GM19238 (cell line): ENCODE data around the gene BNIP2.
"Not testable (repeated sequence)": the region's sequence is repeated elsewhere in the genome, so short reads cannot be mapped to it uniquely, and the experiment has no call there.

Experiments used
- DNase-seq: peaks from one replicate; pipeline ENCODE4 v3.0.0; 2011; ENCODE audit warnings: low spot score; ENCODE audit not compliant: insufficient read length

The BNIP2 gene, protein sequence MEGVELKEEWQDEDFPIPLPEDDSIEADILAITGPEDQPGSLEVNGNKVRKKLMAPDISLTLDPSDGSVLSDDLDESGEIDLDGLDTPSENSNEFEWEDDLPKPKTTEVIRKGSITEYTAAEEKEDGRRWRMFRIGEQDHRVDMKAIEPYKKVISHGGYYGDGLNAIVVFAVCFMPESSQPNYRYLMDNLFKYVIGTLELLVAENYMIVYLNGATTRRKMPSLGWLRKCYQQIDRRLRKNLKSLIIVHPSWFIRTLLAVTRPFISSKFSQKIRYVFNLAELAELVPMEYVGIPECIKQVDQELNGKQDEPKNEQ

DNA sequence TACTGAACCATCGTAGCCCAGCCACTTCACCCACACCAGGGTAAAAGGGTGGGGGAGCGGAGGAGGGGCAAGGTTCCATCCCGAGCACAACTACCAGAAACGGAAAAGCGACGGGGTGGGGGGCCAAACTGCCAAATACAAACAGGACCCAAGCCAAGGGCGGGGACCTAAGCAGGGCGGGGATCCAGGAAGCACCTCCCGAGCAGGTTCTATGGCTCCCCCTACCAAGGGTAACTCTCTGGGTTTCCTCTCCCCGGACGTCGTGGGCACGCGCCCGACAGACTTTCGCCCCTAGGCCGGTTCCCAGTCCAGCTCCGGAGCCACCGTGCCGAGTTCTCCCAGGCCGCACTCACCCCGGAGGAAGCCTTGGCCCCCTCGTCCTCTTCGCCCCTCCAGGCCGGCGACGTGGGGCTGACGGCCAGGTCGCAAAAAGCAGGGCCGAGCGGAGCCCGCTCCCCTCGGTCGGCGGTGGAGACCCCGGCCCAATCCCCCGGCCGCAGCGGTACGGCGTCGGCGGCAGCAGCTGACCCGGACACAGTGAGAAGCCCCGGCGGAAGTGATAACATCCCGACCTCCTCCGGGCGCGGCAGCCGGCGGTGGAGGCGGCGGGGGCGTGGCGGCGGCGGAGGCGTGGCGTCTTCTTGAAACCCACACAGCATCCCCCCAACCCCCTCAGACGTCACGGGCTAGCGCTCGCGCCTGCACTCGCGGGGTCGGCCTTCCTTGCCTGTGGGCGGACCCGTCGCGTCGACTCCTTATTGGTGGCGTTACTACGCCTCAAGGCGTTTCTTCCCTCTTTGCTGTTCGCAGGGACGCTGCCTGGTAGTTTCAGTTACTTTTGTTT, at the start of gene BNIP2:
BNIP2 (minus strand) TSS at position 539 of the 844 bp plus-strand sequence. CDS start 6,863 bp downstream, outside the sequence.
- DNase-seq = peak; percentile 80

DNA sequence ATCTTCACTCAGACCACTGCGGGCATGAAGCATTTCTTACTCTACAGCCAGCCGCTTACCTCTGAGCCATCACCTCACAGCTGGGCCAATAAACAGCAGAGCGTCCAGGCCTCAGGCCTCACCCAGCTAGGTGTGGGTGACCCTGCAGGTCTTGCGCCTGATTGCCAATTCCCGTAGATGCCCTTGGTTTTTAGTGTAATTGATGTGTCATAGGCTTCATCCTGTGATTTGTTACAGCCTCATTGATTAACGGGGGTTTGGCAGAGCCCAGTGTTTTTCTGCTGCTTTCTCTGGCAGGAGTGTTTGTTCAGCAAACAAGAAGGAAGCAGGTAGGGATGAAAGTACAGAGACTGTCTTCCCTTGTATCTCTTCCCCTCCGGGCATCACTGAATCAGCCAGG, 49.6 kb upstream of the BNIP2 start:
- DNase-seq = no peak

DNA sequence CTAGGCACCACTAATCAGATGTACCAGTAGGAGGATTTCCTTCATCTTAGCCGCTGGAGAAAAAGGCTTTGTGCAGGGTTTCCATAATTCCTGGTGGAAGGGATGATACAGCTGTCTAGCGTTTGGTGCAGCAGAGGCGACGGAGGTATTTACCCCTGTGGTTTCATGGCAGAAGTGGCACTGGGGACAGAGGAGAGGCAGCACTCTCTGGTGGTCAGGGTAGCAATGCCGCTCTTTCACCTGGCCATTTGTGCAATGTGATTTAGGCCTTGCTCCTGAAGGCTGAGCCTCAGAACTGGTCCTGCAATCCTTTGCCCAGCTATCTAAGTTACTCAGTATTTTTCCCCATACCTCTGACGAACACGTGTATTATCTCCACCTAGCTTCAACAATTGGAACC, 47.1 kb upstream of the BNIP2 start:
- DNase-seq = no peak

DNA sequence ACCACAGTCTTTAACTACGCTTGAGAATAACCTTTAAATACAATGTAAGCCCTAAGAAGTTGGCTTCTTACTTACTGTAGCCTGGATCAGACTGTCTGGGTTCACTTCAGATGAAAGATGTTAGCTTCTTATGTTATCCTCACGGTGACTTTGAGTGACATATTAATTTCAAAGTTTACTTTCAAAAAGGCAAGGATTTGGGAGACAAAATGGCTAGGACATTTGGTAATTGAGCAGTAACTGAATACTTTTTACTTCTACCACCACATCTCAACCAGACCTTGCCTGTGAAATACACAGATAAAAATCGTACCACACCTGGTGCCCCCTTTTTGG, 36.0 kb upstream of the BNIP2 start:
- DNase-seq = no peak

DNA sequence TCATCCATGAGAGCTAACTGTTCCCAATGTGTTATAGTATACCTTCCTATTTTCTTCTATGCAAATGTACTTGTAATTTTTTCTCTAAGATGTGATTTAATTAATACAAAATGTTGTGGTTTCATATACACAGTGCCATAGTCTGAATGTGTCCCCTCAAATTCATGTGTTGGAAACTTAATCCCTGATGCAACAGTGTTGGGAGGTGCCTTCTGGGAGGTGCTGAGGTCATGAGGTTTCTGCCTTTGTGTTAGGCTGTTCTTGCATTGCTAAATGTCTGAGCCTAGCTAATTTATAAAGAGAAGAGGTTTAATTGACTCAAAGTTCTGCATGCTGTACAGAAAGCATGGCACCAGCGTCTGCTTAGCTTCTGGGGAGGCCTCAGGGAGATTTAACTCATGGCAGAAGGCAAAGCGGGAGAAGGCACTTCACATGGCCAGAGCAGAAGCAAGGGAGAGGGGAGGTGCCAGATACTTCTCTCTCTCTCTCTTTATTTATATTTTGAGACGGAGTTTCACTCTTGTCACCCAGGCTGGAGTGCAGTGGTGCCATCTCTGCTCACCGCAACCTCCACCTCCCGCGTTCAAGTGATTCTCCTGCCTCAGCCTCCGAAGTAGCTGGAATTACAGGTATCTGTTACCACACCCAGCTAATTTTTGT, 34.7 kb upstream of the BNIP2 start:
- DNase-seq = no peak

DNA sequence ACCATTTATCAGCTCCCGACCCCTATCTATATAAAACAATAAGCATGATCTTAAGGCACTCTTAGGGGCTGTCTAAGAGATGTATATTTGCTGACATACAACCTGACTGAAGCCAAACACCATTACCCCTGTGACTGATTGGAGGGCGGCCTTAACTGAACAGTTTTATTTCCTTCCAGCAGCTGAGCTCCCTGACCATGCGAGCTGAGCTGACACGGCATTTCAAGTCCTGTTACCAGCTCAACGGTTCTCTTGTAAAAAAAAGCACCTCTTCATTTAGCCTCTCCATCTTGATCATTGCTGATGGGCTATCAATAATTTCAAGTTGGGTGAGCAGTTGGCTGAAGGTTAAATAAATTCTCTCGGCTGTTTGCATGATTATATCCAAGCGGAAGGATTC, 33.4 kb upstream of the BNIP2 start:
- no peak for DNase-seq

DNA sequence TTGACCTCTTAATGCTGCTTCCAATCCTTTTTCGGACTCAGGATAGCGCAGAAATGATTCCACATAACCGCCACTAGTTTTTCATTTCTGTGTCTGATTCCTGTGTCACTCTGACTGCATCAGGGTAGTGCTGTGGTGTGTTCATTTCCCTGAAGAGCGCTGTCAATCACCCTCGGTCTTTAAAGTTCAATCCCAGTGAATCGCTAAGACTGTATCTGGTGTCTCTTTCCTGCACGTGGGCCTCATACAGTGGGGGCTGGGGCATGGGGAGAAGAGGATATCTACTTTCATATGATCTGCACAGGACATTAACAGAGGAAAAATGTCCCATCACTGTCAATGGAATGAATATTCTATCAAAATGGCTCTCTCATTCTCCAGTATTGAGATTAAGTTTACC, 32.9 kb upstream of the BNIP2 start:
- no peak for DNase-seq

DNA sequence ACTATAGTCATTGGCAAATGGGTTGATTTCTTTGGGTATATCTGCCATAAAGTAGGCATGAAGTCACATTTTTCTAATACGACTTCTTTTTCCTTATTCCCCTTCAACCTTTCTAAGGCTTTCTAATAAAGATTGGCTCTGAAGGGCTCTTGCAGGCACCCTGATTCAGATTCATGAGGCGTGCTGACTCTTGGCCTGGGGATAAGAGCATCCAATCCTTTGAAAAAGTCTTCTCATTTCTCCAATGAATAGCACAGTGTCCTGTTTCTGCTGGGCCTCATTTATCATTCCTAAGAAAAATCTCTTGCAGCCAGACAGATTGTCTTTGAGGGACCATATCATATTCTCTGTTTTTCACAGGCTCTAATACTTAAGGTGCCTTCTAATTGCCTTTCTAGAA, 32.3 kb upstream of the BNIP2 start:
- DNase-seq = no peak

DNA sequence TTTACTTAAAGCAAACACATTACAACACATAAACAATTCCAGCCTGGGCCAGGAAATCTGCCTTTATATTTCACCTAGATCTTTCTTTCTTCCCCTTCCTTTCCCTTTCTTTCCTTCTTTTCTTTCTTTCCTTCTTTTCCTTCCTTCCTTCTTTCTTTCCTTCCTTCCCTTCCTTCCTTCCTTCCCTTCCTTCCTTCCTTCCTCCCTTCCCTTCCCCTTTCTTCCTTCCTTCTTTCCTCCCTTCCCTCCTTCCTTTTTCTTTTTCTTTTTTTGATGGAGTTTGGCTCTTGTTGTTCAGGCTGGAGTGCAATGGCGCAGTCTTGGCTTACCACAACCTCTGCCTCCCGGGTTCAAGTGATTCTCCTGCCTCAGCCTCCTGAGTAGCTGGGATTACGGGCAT, 24.1 kb upstream of the BNIP2 start:
- DNase-seq = no peak

DNA sequence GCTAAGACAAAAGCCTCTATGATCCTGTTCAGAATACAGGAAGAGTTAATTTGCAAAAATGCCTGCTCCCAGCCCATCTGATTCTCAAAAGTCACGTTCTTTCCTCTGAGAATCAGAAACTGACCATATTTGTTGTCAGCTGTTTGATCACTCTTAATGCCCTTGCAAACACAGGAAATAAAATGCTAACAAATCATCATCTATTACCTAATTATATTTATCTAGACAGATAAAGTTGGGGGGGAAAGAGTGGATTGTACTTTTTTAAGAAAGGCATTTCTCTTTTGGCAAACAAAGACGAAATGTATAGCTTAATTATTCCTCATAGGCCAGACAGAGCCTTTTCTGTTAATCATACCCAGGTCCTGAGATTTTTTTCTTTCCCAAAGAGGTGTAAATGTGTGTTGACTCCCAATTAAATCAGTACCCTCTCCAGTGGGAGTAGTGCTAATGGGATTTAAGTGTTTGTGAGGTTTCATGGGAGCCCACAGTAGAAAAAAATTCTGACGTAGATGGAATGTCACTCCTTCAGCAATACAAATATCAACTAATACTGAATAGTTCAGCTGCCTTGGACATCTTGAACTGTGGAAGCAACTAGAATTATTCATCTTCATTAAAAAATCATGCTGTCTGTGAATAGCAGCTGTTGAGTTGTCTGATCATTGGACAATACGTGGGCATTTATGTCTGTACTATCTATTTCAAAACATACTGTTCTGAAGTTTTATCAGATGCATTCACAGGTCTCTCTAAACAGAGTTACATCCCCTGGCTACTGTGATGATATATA, 22.5 kb upstream of the BNIP2 start:
- DNase-seq = no peak

DNA sequence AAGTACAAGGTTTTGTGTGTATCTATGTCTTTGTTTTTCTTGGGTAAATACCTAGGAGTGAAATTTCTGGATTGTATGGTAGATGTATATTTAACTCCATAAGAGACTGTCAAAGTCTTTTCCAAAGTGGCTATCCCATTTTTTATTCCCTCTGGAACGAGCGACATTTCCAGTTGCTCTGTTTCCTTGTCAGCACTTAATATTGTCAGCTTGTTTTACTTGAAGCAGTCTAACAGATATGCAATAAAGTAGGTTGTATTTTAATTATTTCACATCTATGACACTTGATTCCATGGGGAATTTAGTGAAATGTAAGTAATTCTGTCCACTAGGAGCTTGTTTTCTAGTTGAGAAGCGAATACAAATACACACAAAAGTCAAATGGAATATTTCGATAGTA, 18.5 kb upstream of the BNIP2 start:
- DNase-seq = no peak

DNA sequence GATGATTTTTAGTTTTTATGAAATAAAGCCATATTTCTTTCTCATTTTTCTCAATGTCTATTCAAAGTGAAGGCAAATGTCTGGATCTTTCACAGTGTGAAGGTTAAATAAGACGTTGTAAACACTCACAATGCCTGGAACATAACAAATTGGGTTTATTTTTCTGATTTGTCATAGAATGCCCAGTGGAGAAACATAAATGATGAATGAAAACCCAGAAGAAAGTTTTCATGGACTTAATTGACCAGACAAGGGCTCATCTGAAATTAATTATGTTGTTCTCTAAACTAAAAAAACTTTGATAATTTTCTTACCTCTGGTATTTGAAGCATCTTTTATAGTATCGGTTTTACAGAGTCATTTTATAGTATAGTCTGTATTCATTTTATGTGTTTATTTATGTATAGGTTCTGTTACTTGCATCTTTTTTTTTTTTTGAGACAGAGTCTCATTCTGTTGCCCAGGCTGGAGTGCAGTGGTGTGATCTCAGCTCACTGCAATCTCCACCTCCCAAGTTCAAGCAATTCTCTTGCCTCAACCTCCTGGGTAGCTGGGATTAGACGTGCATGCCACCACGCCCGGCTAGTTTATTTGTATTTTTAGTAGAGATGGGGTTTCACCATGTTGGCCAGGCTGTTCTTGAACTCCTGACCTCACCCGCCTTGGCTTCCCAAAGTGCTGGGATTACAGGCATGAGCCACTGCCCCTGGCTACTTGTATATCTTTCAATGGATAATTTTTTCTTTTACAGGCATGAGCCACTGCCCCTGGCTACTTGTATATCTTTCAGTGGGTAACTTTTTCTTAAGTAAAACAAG, 15.1 kb upstream of the BNIP2 start:
- DNase-seq = no peak

DNA sequence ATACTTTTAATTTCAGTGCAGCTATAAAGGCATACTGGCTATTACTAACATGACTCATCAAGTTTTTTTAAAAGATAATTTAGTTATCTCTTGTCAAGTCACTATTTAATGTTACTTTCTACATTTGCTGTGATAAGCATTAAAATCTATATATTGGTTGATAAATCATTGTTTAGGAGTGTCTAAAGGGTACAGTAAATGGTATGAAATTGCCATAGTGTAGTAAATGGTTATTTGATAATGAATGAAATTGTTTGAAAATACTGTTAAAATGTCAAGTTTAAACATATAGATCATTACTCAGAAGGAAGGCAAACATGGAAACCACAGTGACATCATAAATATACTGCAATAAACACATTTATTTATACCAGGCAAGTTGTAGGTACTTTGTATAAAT, 13.2 kb upstream of the BNIP2 start:
- no peak for DNase-seq

DNA sequence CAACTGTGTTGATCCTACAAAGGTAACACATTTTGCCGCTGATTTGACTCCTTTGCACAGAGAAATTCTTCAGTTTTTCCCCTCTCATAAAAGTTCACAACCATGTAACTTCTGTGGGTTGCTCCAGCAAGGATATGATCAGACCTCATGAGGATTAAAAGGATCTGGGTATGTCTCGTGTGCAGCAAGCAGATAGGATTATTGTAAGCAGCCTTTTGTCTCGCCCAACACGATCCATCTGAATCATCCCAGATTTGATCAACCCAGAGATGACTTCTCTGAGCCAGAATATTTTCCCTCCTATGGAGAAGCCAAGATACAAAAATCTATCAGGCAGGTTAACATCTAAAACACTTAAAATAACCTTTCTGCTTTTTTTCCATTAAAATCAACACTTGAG, 12.8 kb upstream of the BNIP2 start:
- no peak for DNase-seq

DNA sequence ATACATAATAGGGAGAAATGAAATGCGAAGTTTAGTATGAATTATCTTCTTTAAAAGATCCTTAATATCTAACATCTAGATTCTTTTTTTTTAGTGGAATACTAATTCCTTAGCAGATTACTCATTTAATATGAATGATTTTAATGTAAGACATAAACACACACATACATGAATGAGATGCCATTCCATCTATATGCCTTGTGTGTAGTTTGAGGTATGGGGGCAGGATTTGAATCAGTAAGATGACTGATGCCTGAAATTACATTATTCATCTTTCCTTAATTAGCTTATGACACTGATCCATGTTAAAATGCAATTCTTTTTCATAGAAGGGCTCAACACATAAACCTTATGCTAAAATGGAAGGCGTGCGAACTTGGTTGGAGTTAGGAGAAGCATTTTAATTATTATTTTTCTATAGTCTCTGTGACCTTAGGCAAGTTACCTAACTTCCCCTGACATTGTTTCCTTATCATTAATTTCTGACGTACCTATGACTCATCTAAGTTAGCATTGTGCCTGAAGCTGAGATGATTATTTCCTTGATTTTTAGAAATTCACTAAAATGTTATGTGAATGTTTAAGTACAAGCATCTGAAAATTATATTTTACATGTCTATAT, 10.8 kb upstream of the BNIP2 start:
- no peak for DNase-seq

DNA sequence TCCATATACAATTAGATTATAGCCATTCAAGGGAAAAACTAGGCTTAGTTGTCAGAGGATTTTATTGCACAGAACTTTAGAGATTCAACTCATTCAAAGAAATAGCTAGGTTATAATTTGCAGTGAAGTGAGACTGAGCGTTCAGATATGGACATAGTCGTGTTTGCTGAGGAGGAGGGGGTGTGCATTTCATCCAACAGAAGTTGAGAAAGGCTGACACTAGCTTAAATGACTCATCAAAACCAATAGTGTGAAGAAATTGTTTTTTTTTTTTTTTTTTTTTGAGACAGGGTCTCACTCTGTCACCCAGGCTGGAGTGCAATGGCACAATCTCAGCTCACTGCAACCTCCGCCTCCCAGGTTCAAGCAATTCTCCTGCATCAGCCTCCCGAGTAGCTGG, 8.9 kb upstream of the BNIP2 start:
- DNase-seq = not testable (repeated sequence)

DNA sequence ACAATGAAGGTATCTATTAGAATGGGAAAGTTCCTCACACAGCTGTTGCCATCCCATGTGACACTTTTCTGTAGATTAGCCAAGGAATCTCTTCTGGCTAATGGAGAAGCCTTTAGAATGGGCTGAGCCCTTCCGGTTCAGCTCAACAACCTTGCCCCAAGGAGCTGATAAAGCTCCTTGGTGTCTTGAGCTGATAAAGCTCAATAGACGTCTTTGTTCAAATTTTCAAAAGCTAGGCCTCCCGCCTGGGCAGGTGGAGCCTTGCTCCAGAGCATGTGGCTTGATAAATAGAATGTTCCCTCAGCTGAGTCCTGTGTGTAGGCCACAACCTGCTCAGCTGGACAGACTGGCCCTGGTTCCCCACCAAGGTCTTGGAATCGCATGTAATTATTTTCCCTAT, 7.2 kb upstream of the BNIP2 start:
- DNase-seq = no peak

DNA sequence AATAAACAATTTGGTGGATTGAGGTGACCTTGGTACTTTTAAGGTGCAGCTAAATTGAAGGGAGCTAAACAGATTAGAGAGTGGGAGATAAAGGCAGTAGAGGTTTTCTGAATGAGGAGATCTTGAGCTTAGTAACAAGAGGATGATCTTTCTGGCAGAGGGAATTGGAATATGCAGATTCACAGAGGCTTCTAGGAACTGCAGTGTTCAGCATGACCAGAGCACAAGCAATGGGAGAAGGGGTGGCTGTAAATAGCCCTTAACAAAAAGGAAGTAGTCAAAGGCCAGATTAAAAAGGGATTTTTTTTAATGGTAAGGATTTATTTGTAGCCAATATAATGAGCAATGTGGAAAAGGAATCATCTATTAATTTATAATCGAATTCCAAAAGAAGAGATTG, 5.7 kb upstream of the BNIP2 start:
- no peak for DNase-seq

DNA sequence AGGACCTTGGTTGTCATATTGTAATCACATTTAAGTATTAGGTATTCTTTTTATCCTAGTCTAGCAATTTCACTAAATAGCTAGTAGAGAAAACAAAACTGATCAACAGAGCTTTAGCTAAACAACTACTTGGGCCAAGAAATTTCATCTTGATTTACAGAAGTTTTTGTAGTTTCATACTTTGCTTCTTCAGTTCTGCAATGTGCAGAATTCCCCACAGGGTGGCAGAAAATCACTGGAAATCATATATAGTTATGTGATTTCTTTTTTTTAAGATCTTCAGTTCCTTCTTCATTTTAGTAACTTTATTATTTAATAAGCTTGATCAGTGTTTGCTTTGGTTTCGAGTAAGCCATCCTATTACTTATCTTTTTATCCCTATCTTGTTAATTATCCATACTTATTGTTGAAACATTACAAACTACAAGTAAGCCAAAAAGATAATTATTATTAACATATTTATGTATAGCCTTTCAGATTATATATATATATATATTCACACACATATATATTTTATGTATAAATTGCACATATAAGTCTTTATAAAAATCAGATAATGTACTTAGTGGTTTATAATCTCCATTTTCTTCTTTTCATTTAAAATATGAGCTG, 2.2 kb upstream of the BNIP2 start:
- no peak for DNase-seq
